ENCODE results near the gene MIA. TPM values are rescaled to one million over a fixed set of nuclear protein-coding genes. Genes with fewer than 3 reads are reported as not detected.
"Not testable (repeated sequence)": the region's sequence is repeated elsewhere in the genome, so short reads cannot be mapped to it uniquely, and the experiment has no call there.

The MIA gene
- 234 and 256 TPM in 2 replicates for total RNA-seq (2014; rRNA removed; shearing (Covaris generic))
- polyA plus RNA-seq (2015; cell fraction: cytosol; rRNA removed) = 538 and 828 TPM in 2 replicates
- polyA plus RNA-seq (2015; cell fraction: nucleus; rRNA removed) = 127 and 145 TPM in 2 replicates

- in situ Hi-C loops (cut with HindIII; ENCODE audit: low pct_unique_long_range_greater_than_20kb, low sequenced_read_pairs) = no loop called here
- DNase-seq (ENCODE audit: low read depth, low spot score) = peak; percentile 91
Measured at GRCh38 chr19:40774916-40775631, at the start of gene MIA. Gene MIA, plus strand, starts transcription at chr19:40775521. Its CDS starts 22 bp downstream, at chr19:40775543.

- in situ Hi-C loops (cut with HindIII; ENCODE audit: low pct_unique_long_range_greater_than_20kb, low sequenced_read_pairs) = no loop called here
Measured at GRCh38 chr19:40726279-40726678, 49.0 kb upstream of the MIA start.

GRCh38 chr19:40730065-40730464, 45.3 kb upstream of the MIA start:
- in situ Hi-C loops (cut with HindIII; ENCODE audit: low pct_unique_long_range_greater_than_20kb, low sequenced_read_pairs); DNase-seq (ENCODE audit: low read depth, low spot score): not testable (repeated sequence)

More at GRCh38 chr19:40726279-40726678, 49.0 kb upstream of the MIA start:
- DNase-seq (ENCODE audit: low read depth, low spot score) = peak; percentile 32

- DNase-seq (ENCODE audit: low read depth, low spot score); in situ Hi-C loops (cut with HindIII; ENCODE audit: low pct_unique_long_range_greater_than_20kb, low sequenced_read_pairs): not testable (repeated sequence)
Measured at GRCh38 chr19:40732304-40732703, 43.0 kb upstream of the MIA start.

- in situ Hi-C loops (cut with HindIII; ENCODE audit: low pct_unique_long_range_greater_than_20kb, low sequenced_read_pairs) = no loop called here
- no peak for DNase-seq (ENCODE audit: low read depth, low spot score)
Measured at GRCh38 chr19:40733149-40733548, 42.2 kb upstream of the MIA start.

GRCh38 chr19:40735013-40735771, 40.1 kb upstream of the MIA start:
- no peak for DNase-seq (ENCODE audit: low read depth, low spot score)
- in situ Hi-C loops (cut with HindIII; ENCODE audit: low pct_unique_long_range_greater_than_20kb, low sequenced_read_pairs) = no loop called here

GRCh38 chr19:40736661-40737060, 38.7 kb upstream of the MIA start:
- in situ Hi-C loops (cut with HindIII; ENCODE audit: low pct_unique_long_range_greater_than_20kb, low sequenced_read_pairs) = no loop called here
- DNase-seq (ENCODE audit: low read depth, low spot score) = no peak

- in situ Hi-C loops (cut with HindIII; ENCODE audit: low pct_unique_long_range_greater_than_20kb, low sequenced_read_pairs) = no loop called here
- no peak for DNase-seq (ENCODE audit: low read depth, low spot score)
Measured at GRCh38 chr19:40737102-40737644, 38.1 kb upstream of the MIA start.

- in situ Hi-C loops (cut with HindIII; ENCODE audit: low pct_unique_long_range_greater_than_20kb, low sequenced_read_pairs) = no loop called here
- no peak for DNase-seq (ENCODE audit: low read depth, low spot score)
Measured at GRCh38 chr19:40739030-40739839, 36.1 kb upstream of the MIA start.

GRCh38 chr19:40739871-40740703, 35.2 kb upstream of the MIA start:
- no peak for DNase-seq (ENCODE audit: low read depth, low spot score)
- in situ Hi-C loops (cut with HindIII; ENCODE audit: low pct_unique_long_range_greater_than_20kb, low sequenced_read_pairs) = no loop called here

- in situ Hi-C loops (cut with HindIII; ENCODE audit: low pct_unique_long_range_greater_than_20kb, low sequenced_read_pairs) = no loop called here
- no peak for DNase-seq (ENCODE audit: low read depth, low spot score)
Measured at GRCh38 chr19:40740747-40741146, 34.6 kb upstream of the MIA start.

GRCh38 chr19:40741527-40742390, 33.6 kb upstream of the MIA start:
- in situ Hi-C loops (cut with HindIII; ENCODE audit: low pct_unique_long_range_greater_than_20kb, low sequenced_read_pairs) = no loop called here
- DNase-seq (ENCODE audit: low read depth, low spot score) = no peak

GRCh38 chr19:40742477-40742876, 32.8 kb upstream of the MIA start:
- in situ Hi-C loops (cut with HindIII; ENCODE audit: low pct_unique_long_range_greater_than_20kb, low sequenced_read_pairs) = no loop called here

GRCh38 chr19:40742886-40743285, 32.4 kb upstream of the MIA start:
- in situ Hi-C loops (cut with HindIII; ENCODE audit: low pct_unique_long_range_greater_than_20kb, low sequenced_read_pairs) = no loop called here
- no peak for DNase-seq (ENCODE audit: low read depth, low spot score)

More at GRCh38 chr19:40742477-40742876, 32.8 kb upstream of the MIA start:
- DNase-seq (ENCODE audit: low read depth, low spot score) = no peak

- in situ Hi-C loops (cut with HindIII; ENCODE audit: low pct_unique_long_range_greater_than_20kb, low sequenced_read_pairs) = no loop called here
- no peak for DNase-seq (ENCODE audit: low read depth, low spot score)
Measured at GRCh38 chr19:40743926-40744325, 31.4 kb upstream of the MIA start.

Measured in SK-MEL-5 (cell line).